Measurements from ENCODE around the gene CYP27B1. TPM values are rescaled to one million over a fixed set of nuclear protein-coding genes. Genes with fewer than 3 reads are reported as not detected.

Gene CYP27B1
- total RNA-seq, 1 experiment from 2014 or later, result 27.5 TPM

- H3K9me3 Mint-ChIP-seq (ENCODE audit: unreplicated experiment), result no peaks in the 10 kb centered on the region
- no peaks in the 10 kb centered on the region for H3K27me3 Mint-ChIP-seq (ENCODE audit: insufficient read depth, unreplicated experiment)
- TF ChIP-seq CTCF (IDR thresholded peaks at IDR 0.05; ENCODE audit: unreplicated experiment), result no peak
- BruUV-seq (replicated peaks), result no TSS peak
- intact Hi-C loops (cut with micrococcal nuclease), result no loop called here
- no peak overlapping the region for H3K27ac Mint-ChIP-seq (ENCODE audit: low read depth, unreplicated experiment)
- ChIA-PET CTCF (interaction anchor here (0.6 to 4.3 kb wide), 3 partner anchors 10 to 90 kb away, joined by 3 to 18 read pairs (median 4); no protein-coding TSS in a partner anchor), POLR2A (no interaction called here)
- no peak for DNase-seq (ENCODE audit: unreplicated experiment)
- H3K36me3 Mint-ChIP-seq (ENCODE audit: insufficient read depth, unreplicated experiment), result peaks cover 8% of the 10 kb centered on the region
- H3K4me3 Mint-ChIP-seq (ENCODE audit: unreplicated experiment), result no peak overlapping the region
- peaks cover 13% of the 10 kb centered on the region for H3K4me1 Mint-ChIP-seq (ENCODE audit: insufficient read depth, unreplicated experiment)
Observed at GRCh38 chr12:57813971-57814772, 47.3 kb upstream of the CYP27B1 start.

GRCh38 chr12:57813111-57813970 lies 46.5 kb upstream of the CYP27B1 start:
- POLR2A ChIA-PET, result interaction anchor here (0.6 to 0.8 kb wide), 2 partner anchors 10 to 67 kb away, joined by 3 read pairs; no protein-coding TSS in a partner anchor
- H3K27ac Mint-ChIP-seq (ENCODE audit: low read depth, unreplicated experiment), result no peak overlapping the region
- no peaks in the 10 kb centered on the region for H3K27me3 Mint-ChIP-seq (ENCODE audit: insufficient read depth, unreplicated experiment)
- no peak for DNase-seq (ENCODE audit: unreplicated experiment)
- intact Hi-C loops (cut with micrococcal nuclease), result no loop called here
- no peaks in the 10 kb centered on the region for H3K9me3 Mint-ChIP-seq (ENCODE audit: unreplicated experiment)
- no peak for TF ChIP-seq CTCF (IDR thresholded peaks at IDR 0.05; ENCODE audit: unreplicated experiment)
- no peaks in the 10 kb centered on the region for H3K36me3 Mint-ChIP-seq (ENCODE audit: insufficient read depth, unreplicated experiment)
- no TSS peak for BruUV-seq (replicated peaks)
- CTCF ChIA-PET, result interaction anchor here (0.6 to 4.3 kb wide), 7 partner anchors 10 to 91 kb away, joined by 3 to 18 read pairs (median 5); partner anchors contain the start of gene TSFM
- H3K4me1 Mint-ChIP-seq (ENCODE audit: insufficient read depth, unreplicated experiment), result peaks cover 13% of the 10 kb centered on the region
- H3K4me3 Mint-ChIP-seq (ENCODE audit: unreplicated experiment), result no peak overlapping the region

- intact Hi-C loops (cut with micrococcal nuclease), result no loop called here
- Mint-ChIP-seq H3K27me3 (ENCODE audit: insufficient read depth, unreplicated experiment) (no peaks in the 10 kb centered on the region), H3K27ac (ENCODE audit: low read depth, unreplicated experiment) (no peak overlapping the region), H3K36me3 (ENCODE audit: insufficient read depth, unreplicated experiment) (peaks cover 5% of the 10 kb centered on the region), H3K4me3 (ENCODE audit: unreplicated experiment) (no peak overlapping the region), H3K4me1 (ENCODE audit: insufficient read depth, unreplicated experiment) (peaks cover 9% of the 10 kb centered on the region), H3K9me3 (ENCODE audit: unreplicated experiment) (no peaks in the 10 kb centered on the region)
- DNase-seq (ENCODE audit: unreplicated experiment), result no peak
- no TSS peak for BruUV-seq (replicated peaks)
- no peak for TF ChIP-seq CTCF (IDR thresholded peaks at IDR 0.05; ENCODE audit: unreplicated experiment)
- ChIA-PET CTCF (interaction anchor here (0.9 to 2.3 kb wide), 6 partner anchors 9 to 119 kb away, joined by 3 to 12 read pairs (median 4); no protein-coding TSS in a partner anchor), POLR2A (interaction anchor here (0.7 to 1.7 kb wide), 6 partner anchors 10 to 76 kb away, joined by 3 to 6 read pairs (median 3); partner anchors contain the start of gene TSFM)
Observed at GRCh38 chr12:57811028-57811755, 44.3 kb upstream of the CYP27B1 start.

Measured in MCF 10A (cell line).